NOMO-1 (cell line): ENCODE measurements around the gene PLXDC1.

Experiments
- DNase-seq, 2 experiments: peaks; one replicate each; lab custom pipeline; 2025; ENCODE audit not compliant: unreplicated experiment in 2 of 2; lab: John Stamatoyannopoulos, UW

Gene PLXDC1

GRCh38 chr17:39158623-39159022 is 7.2 kb upstream of the PLXDC1 start:
- no peak for DNase-seq

GRCh38 chr17:39156491-39156890 is 5.1 kb upstream of the PLXDC1 start:
- DNase-seq: no peak

- no peak for DNase-seq
Observed at GRCh38 chr17:39155654-39156053, 4.2 kb upstream of the PLXDC1 start.

- DNase-seq: peak; percentile 56 to 76
Observed at GRCh38 chr17:39153599-39154051, 2.2 kb upstream of the PLXDC1 start.

GRCh38 chr17:39151943-39152818 is 744 bp upstream of the PLXDC1 start:
- no peak for DNase-seq

GRCh38 chr17:39150795-39151149 is 665 bp downstream of the PLXDC1 start:
- no peak for DNase-seq

GRCh38 chr17:39150104-39150634 is 1.3 kb downstream of the PLXDC1 start:
- DNase-seq: no peak

- DNase-seq: peak; percentile 38 to 43
Observed at GRCh38 chr17:39147221-39148185, 3.9 kb downstream of the PLXDC1 start.

GRCh38 chr17:39146273-39146672 is 5.2 kb downstream of the PLXDC1 start:
- no peak for DNase-seq

- DNase-seq: no peak
Observed at GRCh38 chr17:39145143-39145542, 6.3 kb downstream of the PLXDC1 start.

- DNase-seq: no peak
Observed at GRCh38 chr17:39144416-39144840, 7.0 kb downstream of the PLXDC1 start.

- DNase-seq: no peak
Observed at GRCh38 chr17:39143552-39144093, 7.8 kb downstream of the PLXDC1 start.

- DNase-seq: no peak
Observed at GRCh38 chr17:39141915-39142664, 9.3 kb downstream of the PLXDC1 start.

GRCh38 chr17:39141294-39141693 is 10.1 kb downstream of the PLXDC1 start:
- DNase-seq: no peak

GRCh38 chr17:39139561-39139960 is 11.9 kb downstream of the PLXDC1 start:
- DNase-seq: no peak

- no peak for DNase-seq
Observed at GRCh38 chr17:39139161-39139511, 12.3 kb downstream of the PLXDC1 start.

- DNase-seq: no peak
Observed at GRCh38 chr17:39138431-39139160, 12.8 kb downstream of the PLXDC1 start.

- no peak for DNase-seq
Observed at GRCh38 chr17:39134878-39135277, 16.6 kb downstream of the PLXDC1 start.

GRCh38 chr17:39132192-39132610 is 19.2 kb downstream of the PLXDC1 start:
- DNase-seq: no peak

GRCh38 chr17:39131616-39132015 is 19.8 kb downstream of the PLXDC1 start:
- DNase-seq: no peak
